Measurements from ENCODE around the gene SETMAR.

SETMAR gene

GRCh38 chr3:4355401-4356219 lies 52.4 kb downstream of the SETMAR start:
- DNase-seq = no peak

DNA sequence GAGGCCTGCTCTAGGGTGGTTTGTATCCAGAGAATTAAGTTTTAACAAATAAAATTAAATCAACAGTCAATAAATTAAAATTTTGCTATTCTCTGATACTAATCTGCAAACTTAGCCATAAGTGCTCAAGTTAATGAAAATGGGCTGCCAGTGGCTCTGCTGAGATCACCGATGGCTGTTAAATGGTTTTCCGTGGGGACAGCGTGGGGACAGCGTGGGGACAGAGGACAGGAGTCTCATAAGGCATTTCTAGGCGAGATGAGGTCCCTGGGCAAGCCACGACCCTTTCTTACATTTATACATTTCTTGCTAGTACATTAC lies 53.0 kb downstream of the SETMAR start:
- no peak for DNase-seq

- DNase-seq = no peak
These were observed 53.6 kb downstream of the SETMAR start for GRCh38 chr3:4356546-4357410.

GRCh38 chr3:4358273-4358672 lies 55.1 kb downstream of the SETMAR start:
- DNase-seq = no peak

GRCh38 chr3:4359805-4360502 lies 56.8 kb downstream of the SETMAR start:
- DNase-seq = no peak

- no peak for DNase-seq
These were observed 57.6 kb downstream of the SETMAR start for GRCh38 chr3:4360817-4361216.

DNA sequence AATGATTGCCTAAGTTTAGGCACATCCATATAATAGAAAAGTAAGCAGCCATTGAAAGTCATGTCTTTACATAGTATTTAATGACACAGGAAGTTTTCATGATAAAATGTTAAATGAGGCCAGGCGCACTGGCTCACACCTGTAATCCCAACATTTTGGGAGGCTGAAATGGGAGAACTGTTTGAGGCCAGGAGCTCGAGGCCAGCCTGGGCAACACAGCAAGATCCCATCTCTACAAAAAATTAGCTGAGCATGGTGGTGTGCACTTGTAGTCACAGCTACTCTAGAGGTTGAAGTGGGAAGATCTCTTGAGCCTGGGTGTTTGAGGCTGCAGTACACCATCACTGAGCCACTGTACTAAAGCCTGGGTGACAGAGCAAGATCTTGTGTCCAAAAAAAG lies 59.4 kb downstream of the SETMAR start:
- no peak for DNase-seq

Data from cortex of kidney (tissue), 1 donor.